ENCODE data around the gene OSMR. TPM values are rescaled to one million over a fixed set of nuclear protein-coding genes. Genes with fewer than 3 reads are reported as not detected.

OSMR gene
- total RNA-seq, 4 donors from 2014 or later, result 9.2 to 40.2 (median 26.8) TPM

- H3K27me3 ChIP-seq, result no peaks in the 10 kb centered on the region
- peaks cover 0 to 90% (median 28%) of the 10 kb centered on the region in 3 donors for H3K36me3 ChIP-seq
- no peaks in the 10 kb centered on the region for H3K9me3 ChIP-seq
- 65 to 68% methylated on average over 2 of the region's 2 CpGs for WGBS, 2 donors
- no peak for DNase-seq
- no peak overlapping the region for H3K27ac ChIP-seq
- H3K4me3 ChIP-seq, result no peak overlapping the region
- intact Hi-C loops (cut with DNase I), result no loop called here
- H3K4me1 ChIP-seq, result peaks cover 0 to 3% (median 0%) of the 10 kb centered on the region in 3 donors
- TF ChIP-seq CTCF (IDR thresholded peaks at IDR 0.05) (no peak), POLR2A (IDR thresholded peaks at IDR 0.05) (no peak)
Observed at GRCh38 chr5:38929838-38930237, 84.0 kb downstream of the OSMR start.

GRCh38 chr5:38931731-38932130 is 85.9 kb downstream of the OSMR start:
- no peaks in the 10 kb centered on the region for H3K4me1 ChIP-seq
- no peak for TF ChIP-seq POLR2A (IDR thresholded peaks at IDR 0.05)
- no peak for TF ChIP-seq CTCF (IDR thresholded peaks at IDR 0.05)
- no peak overlapping the region for H3K27ac ChIP-seq
- no peak overlapping the region for H3K4me3 ChIP-seq
- no peaks in the 10 kb centered on the region for H3K27me3 ChIP-seq
- DNase-seq, result no peak
- H3K36me3 ChIP-seq, result peaks cover 0 to 90% (median 34%) of the 10 kb centered on the region in 3 donors
- WGBS, 2 donors, result 54 to 66% methylated on average over 4 of the region's 4 CpGs
- intact Hi-C loops (cut with DNase I), result no loop called here
- no peaks in the 10 kb centered on the region for H3K9me3 ChIP-seq

- DNase-seq, result no peak
- H3K36me3 ChIP-seq, result peaks cover 0 to 88% (median 26%) of the 10 kb centered on the region in 3 donors
- TF ChIP-seq POLR2A (IDR thresholded peaks at IDR 0.05) (no peak), CTCF (IDR thresholded peaks at IDR 0.05) (no peak)
Observed at GRCh38 chr5:38932854-38933408, 87.1 kb downstream of the OSMR start.

GRCh38 chr5:38935437-38935836 is 89.6 kb downstream of the OSMR start:
- Histone ChIP-seq H3K27ac (no peak overlapping the region), H3K9me3 (no peaks in the 10 kb centered on the region), H3K27me3 (no peaks in the 10 kb centered on the region), H3K4me1 (no peaks in the 10 kb centered on the region), H3K4me3 (no peak overlapping the region), H3K36me3 (peaks cover 0 to 87% (median 26%) of the 10 kb centered on the region in 3 donors)
- no peak for DNase-seq
- WGBS, 2 donors, result 0 to 39% methylated on average over 1 of the region's 1 CpG
- TF ChIP-seq CTCF (IDR thresholded peaks at IDR 0.05), result no peak
- no peak for TF ChIP-seq POLR2A (IDR thresholded peaks at IDR 0.05)
- intact Hi-C loops (cut with DNase I), result no loop called here

More at GRCh38 chr5:38932854-38933408, 87.1 kb downstream of the OSMR start:
- Histone ChIP-seq H3K4me1 (no peaks in the 10 kb centered on the region), H3K27me3 (no peaks in the 10 kb centered on the region), H3K4me3 (no peak overlapping the region), H3K9me3 (no peaks in the 10 kb centered on the region), H3K27ac (no peak overlapping the region)
- intact Hi-C loops (cut with DNase I), result no loop called here
- 87 to 89% methylated on average over 4 of the region's 4 CpGs for WGBS, 2 donors

- no peaks in the 10 kb centered on the region for H3K27me3 ChIP-seq
- no peaks in the 10 kb centered on the region for H3K9me3 ChIP-seq
- H3K27ac ChIP-seq, result no peak overlapping the region
- peaks cover 0 to 88% (median 26%) of the 10 kb centered on the region in 3 donors for H3K36me3 ChIP-seq
- DNase-seq, result no peak
- H3K4me3 ChIP-seq, result no peak overlapping the region
- no peaks in the 10 kb centered on the region for H3K4me1 ChIP-seq
- WGBS, 2 donors, result 91 to 95% methylated on average over 6 of the region's 6 CpGs
- intact Hi-C loops (cut with DNase I), result no loop called here
- TF ChIP-seq CTCF (IDR thresholded peaks at IDR 0.05) (no peak), POLR2A (IDR thresholded peaks at IDR 0.05) (no peak)
Observed at GRCh38 chr5:38936269-38936668, 90.5 kb downstream of the OSMR start.

All from esophagus squamous epithelium (tissue), 5 donors.